ENCODE data around the gene RFNG.

DNA sequence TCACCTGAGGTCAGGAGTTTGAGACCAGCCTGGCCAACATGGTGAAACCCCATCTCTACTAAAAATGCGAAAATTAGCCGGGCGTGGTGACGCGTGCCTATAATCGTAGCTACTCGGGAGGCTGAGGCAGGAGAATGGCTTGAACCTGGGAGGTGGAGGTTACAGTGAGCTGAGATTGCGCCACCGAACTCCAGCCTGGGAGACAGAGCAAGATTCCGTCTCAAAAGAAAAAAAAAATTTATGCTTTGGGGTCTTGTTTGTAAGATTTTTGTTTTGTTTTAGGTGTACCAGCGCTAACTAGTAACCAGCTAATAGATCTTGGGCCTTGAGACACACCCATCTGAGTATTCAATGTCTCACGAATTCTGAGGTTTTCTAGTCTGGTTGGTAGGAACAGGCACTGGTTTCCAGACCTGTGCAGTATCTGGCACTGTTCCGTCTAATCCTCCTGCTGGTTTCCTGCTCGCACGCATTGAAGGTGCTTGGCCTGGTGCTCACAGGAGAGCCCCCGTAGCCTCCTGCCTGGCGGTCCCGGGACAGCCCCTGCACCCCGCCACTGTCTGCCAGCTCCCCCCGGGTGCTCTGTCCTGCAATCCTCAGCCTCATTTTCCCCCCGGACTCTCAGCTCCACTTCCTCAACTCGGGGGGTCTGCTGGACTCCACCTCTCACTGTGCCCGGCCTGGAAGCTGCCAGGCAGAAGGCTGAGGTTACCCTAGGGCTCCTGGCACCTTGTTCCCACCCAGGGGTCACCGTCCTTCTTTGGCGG is 24.6 kb upstream of the RFNG start:
- TF ChIP-seq, protein P1, sequence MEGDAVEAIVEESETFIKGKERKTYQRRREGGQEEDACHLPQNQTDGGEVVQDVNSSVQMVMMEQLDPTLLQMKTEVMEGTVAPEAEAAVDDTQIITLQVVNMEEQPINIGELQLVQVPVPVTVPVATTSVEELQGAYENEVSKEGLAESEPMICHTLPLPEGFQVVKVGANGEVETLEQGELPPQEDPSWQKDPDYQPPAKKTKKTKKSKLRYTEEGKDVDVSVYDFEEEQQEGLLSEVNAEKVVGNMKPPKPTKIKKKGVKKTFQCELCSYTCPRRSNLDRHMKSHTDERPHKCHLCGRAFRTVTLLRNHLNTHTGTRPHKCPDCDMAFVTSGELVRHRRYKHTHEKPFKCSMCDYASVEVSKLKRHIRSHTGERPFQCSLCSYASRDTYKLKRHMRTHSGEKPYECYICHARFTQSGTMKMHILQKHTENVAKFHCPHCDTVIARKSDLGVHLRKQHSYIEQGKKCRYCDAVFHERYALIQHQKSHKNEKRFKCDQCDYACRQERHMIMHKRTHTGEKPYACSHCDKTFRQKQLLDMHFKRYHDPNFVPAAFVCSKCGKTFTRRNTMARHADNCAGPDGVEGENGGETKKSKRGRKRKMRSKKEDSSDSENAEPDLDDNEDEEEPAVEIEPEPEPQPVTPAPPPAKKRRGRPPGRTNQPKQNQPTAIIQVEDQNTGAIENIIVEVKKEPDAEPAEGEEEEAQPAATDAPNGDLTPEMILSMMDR (conservative IDR thresholded peaks at IDR 0.05; ENCODE audit: low read depth, low read length): no peak
- TF ChIP-seq CEBPB (IDR thresholded peaks at IDR 0.05; ENCODE audit: low read depth, low read length) (no peak), POLR2A (IDR thresholded peaks at IDR 0.05; ENCODE audit: low read depth, low read length) (no peak), FOS (IDR thresholded peaks at IDR 0.05; ENCODE audit: low read depth, low read length) (no peak)
